Middle frontal gyrus (tissue), 1 donor: Measurements from ENCODE around the gene PUM2.
"Not testable (repeated sequence)": the region's sequence is repeated elsewhere in the genome, so short reads cannot be mapped to it uniquely, and the experiment has no call there.

Experiments
- DNase-seq: peaks from one replicate; pipeline ENCODE4 v3.0.0-alpha.2; 2015; ENCODE audit warnings: low spot score; ENCODE audit errors: extremely low spot score

Gene PUM2

GRCh38 chr2:20235655-20236305 is 114.9 kb downstream of the PUM2 start:
- no peak for DNase-seq

DNA sequence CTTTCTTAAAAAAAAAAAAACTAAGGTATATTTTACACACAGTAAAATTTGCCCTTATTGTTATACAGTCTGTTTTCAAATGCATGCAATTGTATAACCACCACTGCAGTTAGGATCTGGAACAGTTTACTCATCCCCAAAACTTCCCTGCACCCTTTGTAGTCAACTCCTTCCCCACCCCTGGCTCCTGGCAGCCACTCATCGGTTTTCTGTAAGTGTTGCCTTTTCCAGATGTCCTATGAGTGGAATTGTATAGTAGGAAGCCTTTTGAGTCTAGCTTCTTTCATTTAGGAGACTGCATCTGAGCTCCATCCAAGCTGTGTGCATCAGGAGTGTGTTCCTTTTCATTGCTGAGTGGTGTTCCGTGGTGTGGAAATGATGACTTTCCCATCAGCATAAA is 116.0 kb downstream of the PUM2 start:
- DNase-seq = not testable (repeated sequence)

GRCh38 chr2:20232837-20233207 is 117.8 kb downstream of the PUM2 start:
- DNase-seq = no peak

- no peak for DNase-seq
Measured at GRCh38 chr2:20231598-20232026, 119.0 kb downstream of the PUM2 start.

GRCh38 chr2:20231159-20231558 is 119.5 kb downstream of the PUM2 start:
- DNase-seq = no peak

DNA sequence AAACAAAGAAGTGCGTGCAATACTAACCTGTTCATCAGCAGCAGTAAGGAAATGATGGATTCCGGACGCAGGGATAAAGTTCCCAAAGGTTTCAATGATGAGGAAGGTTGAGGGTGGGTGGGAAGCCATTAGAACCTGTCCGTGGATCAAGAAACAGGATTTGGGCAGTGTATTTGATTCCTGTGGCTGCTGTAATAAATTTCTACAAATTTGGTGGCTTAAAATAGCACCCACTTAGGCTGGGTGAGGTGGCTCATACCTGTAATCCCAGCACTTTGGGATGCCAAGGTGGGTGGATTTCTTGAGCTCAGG is 120.6 kb downstream of the PUM2 start:
- no peak for DNase-seq

DNA sequence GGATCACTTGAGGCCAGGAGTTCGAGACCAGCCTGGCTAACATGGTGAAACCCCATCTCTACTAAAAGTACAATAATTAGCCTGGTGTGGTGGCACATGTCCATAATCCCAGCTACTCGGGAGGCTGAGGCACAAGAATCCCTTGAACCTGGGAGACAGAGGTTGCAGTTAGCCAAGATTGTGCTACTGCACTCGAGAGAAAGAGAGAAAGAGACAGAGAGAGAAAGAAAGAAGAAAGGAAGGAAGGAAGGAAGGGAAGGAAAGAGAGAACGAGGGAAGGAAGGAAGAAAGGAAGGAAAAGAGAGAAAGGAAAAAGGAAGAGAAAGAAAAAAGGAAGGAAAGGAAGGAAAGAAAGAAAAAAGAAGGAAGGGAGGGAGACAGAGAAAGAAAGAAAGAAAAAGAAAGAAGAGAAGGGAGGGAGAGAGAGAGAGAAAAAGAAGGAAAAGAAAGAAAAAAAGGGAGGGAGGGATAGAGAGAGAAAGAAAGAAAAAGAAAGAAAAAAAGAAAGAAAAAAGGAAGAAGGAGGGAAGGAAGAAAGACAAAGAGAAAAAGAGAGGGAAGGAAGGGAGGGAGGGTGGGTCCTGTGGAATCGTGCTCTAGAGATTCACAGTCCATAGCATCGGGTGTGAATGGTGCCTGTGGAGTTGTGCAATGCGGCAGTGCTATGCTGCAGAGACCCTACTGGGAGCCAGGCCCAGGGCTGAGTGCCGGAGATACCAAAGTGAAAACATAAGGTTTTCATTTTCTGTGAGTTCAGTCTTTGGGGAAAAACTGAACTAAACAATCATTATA is 121.1 kb downstream of the PUM2 start:
- no peak for DNase-seq

DNA sequence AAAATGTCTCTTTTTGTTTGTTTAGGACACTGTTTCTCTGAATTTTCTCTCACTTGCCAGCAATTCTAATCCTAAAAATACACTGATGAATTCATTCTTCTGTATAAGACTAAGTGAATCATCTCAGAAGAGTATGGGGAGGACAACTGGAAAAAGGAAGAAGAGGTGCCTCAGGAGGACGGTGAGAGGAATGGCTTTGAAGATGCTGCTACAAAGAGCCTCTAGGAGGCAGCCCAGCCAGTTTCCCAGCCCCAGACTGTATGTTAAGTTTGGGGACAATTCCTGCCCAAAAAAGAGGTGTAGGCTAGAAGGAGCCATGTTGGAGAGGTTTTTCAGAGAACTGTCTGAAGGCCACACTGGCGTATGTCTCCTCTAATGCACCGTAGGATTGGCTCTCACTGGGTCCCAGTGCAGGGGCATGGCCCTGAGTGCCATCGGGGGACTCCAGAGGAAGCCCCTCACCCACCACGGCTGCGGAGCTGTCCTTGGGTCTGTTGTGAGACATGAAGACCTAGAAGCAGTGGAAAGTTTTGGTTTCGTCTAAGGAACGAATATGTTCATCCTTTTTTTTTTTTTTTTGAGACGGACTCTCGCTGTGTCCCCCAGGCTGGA is 122.6 kb downstream of the PUM2 start:
- DNase-seq = no peak

DNA sequence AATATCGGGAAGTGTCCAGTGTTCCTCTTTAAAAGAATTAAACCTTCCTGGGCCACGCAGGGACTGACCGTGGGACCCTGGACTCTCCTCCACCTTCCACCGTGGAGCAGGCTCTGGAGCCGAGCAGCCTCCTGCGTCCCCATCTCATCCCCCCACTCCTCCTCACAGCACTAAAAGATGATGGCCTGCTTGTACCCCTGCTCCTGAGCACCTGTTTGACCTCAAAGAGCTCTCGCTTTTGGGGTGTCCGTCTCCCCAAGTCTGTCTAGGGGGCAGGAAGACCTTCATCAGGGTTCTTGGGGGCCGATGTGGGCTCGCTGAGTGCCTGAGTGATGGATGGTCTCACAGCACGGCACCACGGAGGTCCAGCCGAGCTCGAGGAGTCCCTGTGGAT is 124.5 kb downstream of the PUM2 start:
- no peak for DNase-seq

- no peak for DNase-seq
Measured at GRCh38 chr2:20225294-20226151, 125.1 kb downstream of the PUM2 start.

DNA sequence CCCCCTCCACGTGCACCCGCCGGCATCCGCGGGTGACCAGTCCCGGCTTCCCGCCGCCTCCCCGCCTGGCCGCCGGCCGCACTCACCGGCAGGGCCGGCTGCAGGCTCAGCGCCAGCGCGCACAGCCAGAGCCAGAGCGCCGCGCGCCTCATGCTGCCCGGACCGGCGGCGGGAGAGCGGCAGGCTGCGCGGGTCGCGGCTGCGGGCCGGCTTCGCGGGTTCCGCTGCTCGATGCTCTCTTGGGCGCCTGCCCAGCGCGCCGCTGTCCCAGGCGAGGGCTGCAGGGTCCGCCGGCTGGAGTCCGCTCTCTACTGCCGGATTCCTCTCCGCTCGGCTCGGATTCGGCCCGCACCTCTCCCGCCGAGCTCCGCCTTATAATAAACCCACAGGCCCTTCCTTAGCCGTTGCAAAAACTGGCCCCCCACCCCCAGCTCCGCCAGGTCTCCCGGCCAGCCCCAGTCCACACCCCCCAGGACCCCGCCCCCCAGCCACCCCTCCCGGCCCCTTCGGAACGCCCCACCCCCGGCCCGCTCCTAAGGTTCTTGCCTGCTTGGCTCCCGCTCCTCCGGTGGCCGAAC is 125.8 kb downstream of the PUM2 start, which contains the start of gene SDC1:
Gene SDC1, minus strand, starts transcription at position 415 of the 578 bp plus-strand sequence. Its CDS starts 263 bp downstream, at position 152.
- DNase-seq = no peak

GRCh38 chr2:20224164-20224715 is 126.4 kb downstream of the PUM2 start:
- DNase-seq = no peak

GRCh38 chr2:20223407-20224163 is 127.1 kb downstream of the PUM2 start:
- no peak for DNase-seq

DNA sequence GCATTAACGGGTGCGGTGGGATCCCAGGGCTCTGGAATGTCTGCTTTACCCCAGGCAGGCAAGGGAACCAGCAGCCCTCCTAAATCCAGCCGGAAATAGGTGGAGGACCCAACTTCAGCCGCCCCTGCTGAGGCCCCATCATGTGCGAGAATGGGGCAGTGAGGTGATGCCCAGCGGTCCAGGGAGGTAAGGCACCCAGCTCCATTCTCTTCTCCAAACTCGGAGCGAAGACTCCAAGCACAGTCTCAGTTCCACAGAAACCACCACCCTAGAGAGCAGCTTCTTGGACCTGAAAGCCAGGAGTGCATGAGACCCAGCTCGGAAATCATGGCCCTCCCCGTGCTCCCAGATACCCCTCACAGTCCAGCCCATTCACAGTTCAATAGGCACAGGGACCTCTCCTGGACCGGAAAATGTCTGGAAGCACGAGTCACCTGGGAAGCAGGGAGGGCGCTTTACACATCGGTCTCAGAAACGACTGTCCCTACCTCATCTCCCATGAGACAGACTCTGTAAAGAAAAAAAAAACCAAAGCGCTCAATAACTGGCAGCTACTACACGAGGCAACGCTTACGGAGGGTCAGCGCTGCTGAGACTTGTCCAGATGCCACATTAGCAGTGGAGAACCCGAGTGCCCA is 127.8 kb downstream of the PUM2 start:
- no peak for DNase-seq

GRCh38 chr2:20222014-20222768 is 128.5 kb downstream of the PUM2 start:
- DNase-seq = no peak

GRCh38 chr2:20221555-20221973 is 129.1 kb downstream of the PUM2 start:
- DNase-seq = no peak

DNA sequence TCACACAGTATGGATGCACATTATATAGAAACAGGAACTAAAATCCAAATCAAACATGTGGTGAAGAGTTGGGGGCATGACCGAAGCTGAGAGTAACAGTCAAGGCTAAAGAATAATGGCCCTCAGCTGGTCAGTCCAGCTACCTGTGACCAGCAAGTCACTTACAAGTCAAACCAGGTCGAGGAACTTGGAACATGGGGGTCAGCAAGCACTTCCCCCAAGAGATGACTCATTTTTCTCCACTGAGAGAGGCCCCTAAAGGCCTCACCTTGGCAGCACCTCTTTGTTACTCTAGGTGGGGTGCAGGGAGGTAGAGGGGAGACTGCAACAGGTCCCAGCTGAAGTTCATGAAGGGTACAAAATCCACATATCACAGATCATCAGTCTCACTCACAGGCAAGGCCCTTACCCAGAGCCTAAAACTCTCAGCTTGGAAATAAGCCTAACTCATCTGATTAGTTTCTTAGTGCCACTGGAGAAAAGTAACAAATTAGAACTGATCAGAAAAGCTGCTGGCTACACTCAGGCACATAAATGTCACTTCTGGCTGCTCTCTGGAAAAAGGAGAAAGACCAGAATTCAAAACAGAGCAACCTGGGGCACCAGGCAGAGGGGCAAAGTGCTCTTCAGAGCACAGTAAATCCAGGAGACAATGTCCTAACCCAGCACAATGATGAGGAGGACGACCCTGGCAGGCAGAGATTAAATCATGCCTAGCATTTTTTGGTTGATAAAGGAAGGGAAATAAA is 129.7 kb downstream of the PUM2 start:
- DNase-seq = no peak

DNA sequence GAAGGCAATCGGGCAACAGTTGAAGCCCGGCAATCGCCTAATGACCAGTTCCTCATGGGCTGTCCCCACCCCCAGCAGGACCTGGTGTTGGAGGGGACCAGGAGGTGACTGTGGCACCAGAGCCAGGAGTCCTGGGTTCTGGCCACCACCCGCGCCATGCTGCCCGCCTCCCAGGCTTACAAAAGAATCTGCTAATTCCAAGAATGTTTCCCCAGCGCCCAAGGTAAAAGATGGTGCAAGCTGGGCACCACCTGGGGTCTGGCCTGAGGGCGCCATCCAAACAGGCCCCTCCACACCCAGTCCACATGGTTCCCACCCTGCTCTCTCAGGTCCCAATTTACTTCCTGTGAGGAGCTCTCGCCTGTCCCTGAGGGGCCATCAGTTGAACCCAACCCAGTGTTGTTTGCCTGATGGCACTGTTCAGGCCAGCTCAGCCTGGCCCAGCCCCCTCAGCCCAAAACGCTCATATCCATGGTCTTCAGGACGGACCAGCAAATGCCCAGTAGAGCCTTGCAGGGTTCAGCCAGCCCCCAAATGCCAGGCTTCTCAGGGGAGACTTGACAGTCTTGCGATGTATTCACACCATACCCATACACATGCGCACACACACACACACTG is 130.8 kb downstream of the PUM2 start:
- DNase-seq = no peak
